ENCODE measurements around the gene TBL3. TPM values are rescaled to one million over a fixed set of nuclear protein-coding genes. Genes with fewer than 3 reads are reported as not detected.

Gene TBL3
- total RNA-seq, 1 experiment from 2014 or later, result 34.7 TPM

GRCh38 chr16:1945559-1946391 is 26.1 kb upstream of the TBL3 start:
- H3K9me3 Mint-ChIP-seq (ENCODE audit: unreplicated experiment), result no peaks in the 10 kb centered on the region
- intact Hi-C loops (cut with micrococcal nuclease; ENCODE audit: unreplicated experiment), result no loop called here
- no peaks in the 10 kb centered on the region for H3K4me1 Mint-ChIP-seq (ENCODE audit: low read depth, unreplicated experiment)
- Histone ChIP-seq H3K9me3 (no peaks in the 10 kb centered on the region), H3K4me3 (ENCODE audit: low read depth, low read length) (no peak overlapping the region), H3K27me3 (replicated peaks; ENCODE audit: control insufficient read depth, insufficient read depth, low read length) (no peaks in the 10 kb centered on the region), H3K4me1 (peaks cover 15% of the 10 kb centered on the region), H3K36me3 (ENCODE audit: control insufficient read depth, insufficient read depth, low read length) (no peaks in the 10 kb centered on the region)
- ChIA-PET CTCF (interaction anchor here (0.5 kb wide), 1 partner anchor 195 kb away, joined by 3 read pairs; no protein-coding TSS in a partner anchor), POLR2A (no interaction called here)
- no peak for DNase-seq
- no peak for TF ChIP-seq CTCF (IDR thresholded peaks at IDR 0.05; ENCODE audit: insufficient read depth in 1 of 2, low read depth in 1 of 2, low read length in 1 of 2, severe bottlenecking in 1 of 2, unreplicated experiment in 1 of 2)
- H3K4me3 Mint-ChIP-seq (ENCODE audit: unreplicated experiment), result no peak overlapping the region
- H3K36me3 Mint-ChIP-seq (ENCODE audit: insufficient read depth, unreplicated experiment), result peaks cover 13% of the 10 kb centered on the region
- no TSS peak for BruUV-seq (replicated peaks)
- H3K27ac Mint-ChIP-seq (ENCODE audit: unreplicated experiment), result no peak overlapping the region
- no peaks in the 10 kb centered on the region for H3K27me3 Mint-ChIP-seq (ENCODE audit: insufficient read depth, unreplicated experiment)

GRCh38 chr16:1946495-1947368 is 25.1 kb upstream of the TBL3 start:
- BruUV-seq (replicated peaks), result no TSS peak
- ChIA-PET POLR2A (no interaction called here), CTCF (no interaction called here)
- H3K36me3 Mint-ChIP-seq (ENCODE audit: insufficient read depth, unreplicated experiment), result peaks cover 13% of the 10 kb centered on the region
- H3K27ac Mint-ChIP-seq (ENCODE audit: unreplicated experiment), result no peak overlapping the region
- no peaks in the 10 kb centered on the region for H3K4me1 Mint-ChIP-seq (ENCODE audit: low read depth, unreplicated experiment)
- intact Hi-C loops (cut with micrococcal nuclease; ENCODE audit: unreplicated experiment), result no loop called here
- H3K27me3 Mint-ChIP-seq (ENCODE audit: insufficient read depth, unreplicated experiment), result no peaks in the 10 kb centered on the region
- H3K9me3 ChIP-seq, result no peaks in the 10 kb centered on the region
- TF ChIP-seq CTCF (IDR thresholded peaks at IDR 0.05; ENCODE audit: insufficient read depth in 1 of 2, low read depth in 1 of 2, low read length in 1 of 2, severe bottlenecking in 1 of 2, unreplicated experiment in 1 of 2), result no peak
- peaks cover 11% of the 10 kb centered on the region for H3K4me1 ChIP-seq
- DNase-seq, result no peak
- no peak overlapping the region for H3K4me3 Mint-ChIP-seq (ENCODE audit: unreplicated experiment)
- no peaks in the 10 kb centered on the region for H3K9me3 Mint-ChIP-seq (ENCODE audit: unreplicated experiment)
- no peak overlapping the region for H3K4me3 ChIP-seq (ENCODE audit: low read depth, low read length)
- no peaks in the 10 kb centered on the region for H3K27me3 ChIP-seq (replicated peaks; ENCODE audit: control insufficient read depth, insufficient read depth, low read length)
- H3K36me3 ChIP-seq (ENCODE audit: control insufficient read depth, insufficient read depth, low read length), result no peaks in the 10 kb centered on the region

- Histone ChIP-seq H3K36me3 (ENCODE audit: control insufficient read depth, insufficient read depth, low read length) (no peaks in the 10 kb centered on the region), H3K4me1 (peaks cover 5% of the 10 kb centered on the region), H3K9me3 (no peaks in the 10 kb centered on the region), H3K27me3 (replicated peaks; ENCODE audit: control insufficient read depth, insufficient read depth, low read length) (no peaks in the 10 kb centered on the region), H3K4me3 (ENCODE audit: low read depth, low read length) (no peak overlapping the region)
- Mint-ChIP-seq H3K27me3 (ENCODE audit: insufficient read depth, unreplicated experiment) (no peaks in the 10 kb centered on the region), H3K4me1 (ENCODE audit: low read depth, unreplicated experiment) (no peaks in the 10 kb centered on the region), H3K36me3 (ENCODE audit: insufficient read depth, unreplicated experiment) (peaks cover 12% of the 10 kb centered on the region), H3K27ac (ENCODE audit: unreplicated experiment) (no peak overlapping the region), H3K9me3 (ENCODE audit: unreplicated experiment) (no peaks in the 10 kb centered on the region), H3K4me3 (ENCODE audit: unreplicated experiment) (no peak overlapping the region)
- ChIA-PET POLR2A (no interaction called here), CTCF (interaction anchor here (0.7 kb wide), 1 partner anchor 203 kb away, joined by 4 read pairs; no protein-coding TSS in a partner anchor)
- no peak for TF ChIP-seq CTCF (IDR thresholded peaks at IDR 0.05; ENCODE audit: insufficient read depth in 1 of 2, low read depth in 1 of 2, low read length in 1 of 2, severe bottlenecking in 1 of 2, unreplicated experiment in 1 of 2)
- BruUV-seq (replicated peaks), result no TSS peak
- DNase-seq, result no peak
- intact Hi-C loops (cut with micrococcal nuclease; ENCODE audit: unreplicated experiment), result no loop called here
Observed at GRCh38 chr16:1947369-1947670, 24.5 kb upstream of the TBL3 start.

Data from Caco-2 (cell line).